IPS-20b (cell line): ENCODE results near the gene LGALS3.
A peak's percentile ranks its signal among the peaks of the same experiment; 100 is the strongest.

Source experiments
- H3K27ac ChIP-seq: one replicate; pipeline ENCODE4 v1.5.1; 2013; ENCODE audit warnings: low read length
- H3K27me3 ChIP-seq: 2 replicates; pipeline ENCODE4 v1.6.1; 2013; ENCODE audit warnings: mild to moderate bottlenecking, low read length, inconsistent platforms; ENCODE audit not compliant: insufficient read depth
- H3K36me3 ChIP-seq: 2 replicates; pipeline ENCODE4 v1.6.1; 2013; ENCODE audit warnings: low read depth, mild to moderate bottlenecking, inconsistent platforms, low read length, moderate library complexity; ENCODE audit not compliant: insufficient read depth
- H3K4me1 ChIP-seq: 2 replicates; pipeline ENCODE4 v1.6.1; 2013; ENCODE audit warnings: mild to moderate bottlenecking, control low read depth, inconsistent platforms, low read length, moderate library complexity; ENCODE audit not compliant: insufficient read depth
- H3K4me3 ChIP-seq: 2 replicates; pipeline ENCODE4 v1.5.1; 2013; ENCODE audit warnings: mild to moderate bottlenecking, low read length, inconsistent platforms
- H3K9ac ChIP-seq: 2 replicates; pipeline ENCODE4 v1.6.1; 2013; ENCODE audit warnings: low read depth, mild to moderate bottlenecking, inconsistent platforms, low read length, moderate library complexity
- H3K9me3 ChIP-seq: 2 replicates; pipeline ENCODE4 v1.6.1; 2013; ENCODE audit warnings: mild to moderate bottlenecking, low read depth, low read length, inconsistent platforms; ENCODE audit not compliant: insufficient read depth

The LGALS3 gene

DNA sequence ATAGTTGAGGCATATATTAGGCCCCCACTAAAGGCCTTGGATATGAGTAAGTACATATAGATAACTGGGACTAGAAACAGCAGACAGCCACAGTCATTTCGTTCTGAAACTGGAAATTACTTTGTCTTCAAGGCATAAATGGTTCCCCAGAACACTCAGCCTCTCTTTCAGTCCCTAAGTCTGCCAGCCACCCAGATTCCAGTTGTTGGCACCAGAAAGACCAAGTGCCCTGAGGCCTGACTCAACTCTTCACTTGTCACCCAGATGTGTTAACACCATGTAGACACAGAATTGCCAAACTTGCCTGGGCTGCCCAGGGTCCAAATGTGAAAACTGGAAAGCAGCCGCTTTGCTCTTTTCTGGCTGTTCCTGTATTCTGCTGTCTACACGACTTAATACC lies 3.0 kb upstream of the LGALS3 start:
- no peaks in the 10 kb centered on the region for H3K9me3 ChIP-seq
- no peaks in the 10 kb centered on the region for H3K36me3 ChIP-seq
- no peaks in the 10 kb centered on the region for H3K4me1 ChIP-seq
- H3K9ac ChIP-seq, result no peak overlapping the region
- H3K4me3 ChIP-seq, result no peak overlapping the region
- H3K27me3 ChIP-seq, result peaks cover 52% of the 10 kb centered on the region
- no peak overlapping the region for H3K27ac ChIP-seq

DNA sequence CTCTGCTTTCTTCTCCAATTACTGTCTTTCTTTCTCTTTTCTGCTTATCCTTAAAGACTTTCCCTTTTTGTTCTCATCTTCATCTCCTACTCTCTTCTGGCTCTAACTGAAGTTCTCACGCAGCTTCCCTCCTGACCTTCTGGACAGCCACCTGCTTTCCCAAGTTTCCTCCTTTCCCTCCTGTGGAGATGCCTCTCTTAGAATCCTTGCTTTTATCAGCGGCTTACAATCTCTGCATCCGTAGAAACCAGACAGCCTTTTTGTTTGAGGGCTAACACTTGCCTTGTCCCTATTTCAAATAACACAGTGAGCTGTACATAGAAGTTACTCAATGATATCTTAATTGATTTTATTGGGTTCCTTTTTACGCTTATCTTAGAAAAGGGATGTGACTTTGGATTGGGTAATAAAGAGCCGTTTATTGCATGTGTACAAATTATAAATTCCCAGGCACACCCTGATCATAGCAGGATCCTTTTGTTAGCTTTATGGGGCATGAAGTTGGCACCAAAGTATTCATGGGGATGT lies 2.1 kb upstream of the LGALS3 start:
- Histone ChIP-seq H3K9me3 (no peaks in the 10 kb centered on the region), H3K4me1 (no peaks in the 10 kb centered on the region), H3K9ac (no peak overlapping the region), H3K4me3 (no peak overlapping the region), H3K27me3 (peaks cover 61% of the 10 kb centered on the region), H3K36me3 (no peaks in the 10 kb centered on the region), H3K27ac (no peak overlapping the region)

DNA sequence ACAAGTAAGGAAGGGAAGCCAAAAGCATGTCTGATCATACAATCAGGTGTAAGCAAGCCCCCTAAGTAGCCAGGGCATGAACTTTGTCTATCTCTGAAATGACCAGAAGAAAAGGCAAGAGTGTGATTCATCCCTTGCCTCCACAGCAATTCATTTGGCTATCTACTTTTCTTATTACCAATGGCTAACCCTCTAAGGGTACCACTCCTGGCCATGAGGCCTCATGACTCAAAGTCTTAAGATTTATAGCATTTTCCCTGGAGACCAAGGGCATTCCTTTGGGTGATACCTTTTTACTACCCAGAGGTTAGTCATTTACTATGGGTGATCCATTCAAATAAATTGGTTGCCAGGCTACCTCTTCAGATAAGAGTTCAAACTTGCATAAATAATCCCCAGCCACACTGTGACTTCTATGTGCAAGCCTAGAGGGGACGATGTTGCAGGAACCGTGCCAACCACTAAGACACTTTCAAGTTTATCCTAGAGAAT lies 1.5 kb upstream of the LGALS3 start:
- no peaks in the 10 kb centered on the region for H3K4me1 ChIP-seq
- H3K27ac ChIP-seq, result no peak overlapping the region
- H3K9me3 ChIP-seq, result no peaks in the 10 kb centered on the region
- no peaks in the 10 kb centered on the region for H3K36me3 ChIP-seq
- no peak overlapping the region for H3K4me3 ChIP-seq
- peaks cover 64% of the 10 kb centered on the region for H3K27me3 ChIP-seq
- no peak overlapping the region for H3K9ac ChIP-seq

DNA sequence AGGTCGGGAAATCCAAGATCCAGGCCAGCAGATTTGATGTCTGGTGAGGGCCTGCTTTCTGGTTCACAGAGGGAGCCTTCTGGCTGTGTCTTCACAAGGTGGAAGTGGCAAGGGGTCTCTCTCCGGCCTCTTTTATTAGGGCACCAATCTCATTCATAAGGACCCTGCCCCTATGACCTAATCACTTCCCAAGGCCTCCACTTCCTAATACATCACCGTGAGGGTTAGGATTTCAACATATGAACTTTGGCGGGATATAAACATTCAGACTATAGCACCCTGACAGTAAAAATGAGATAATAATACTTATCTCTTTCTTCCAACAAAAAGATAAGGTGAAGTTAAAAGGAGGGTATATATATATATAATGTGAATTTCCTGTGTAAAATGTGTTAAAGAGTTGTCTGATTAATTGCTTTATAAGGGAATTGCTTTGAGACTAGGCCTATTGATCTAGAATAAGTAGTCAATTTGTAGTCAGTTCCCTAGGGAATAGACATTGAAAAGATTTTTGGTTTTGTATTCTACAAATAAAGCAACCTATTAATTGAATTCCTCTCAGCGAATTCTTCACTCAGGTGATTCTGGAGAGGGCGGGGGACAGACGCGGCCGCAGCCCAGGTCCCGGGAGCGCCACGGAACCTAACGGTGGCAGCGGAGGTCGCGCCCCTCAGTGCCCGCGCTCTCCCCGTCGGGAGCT lies 516 bp upstream of the LGALS3 start:
- H3K4me1 ChIP-seq, result no peaks in the 10 kb centered on the region
- H3K27me3 ChIP-seq, result peaks cover 64% of the 10 kb centered on the region
- peak overlapping the region; percentile 68; the same call in 1 of the 2 replicates for H3K4me3 ChIP-seq
- H3K9ac ChIP-seq, result no peak overlapping the region
- H3K36me3 ChIP-seq, result no peaks in the 10 kb centered on the region
- H3K27ac ChIP-seq, result no peak overlapping the region
- H3K9me3 ChIP-seq, result no peaks in the 10 kb centered on the region

DNA sequence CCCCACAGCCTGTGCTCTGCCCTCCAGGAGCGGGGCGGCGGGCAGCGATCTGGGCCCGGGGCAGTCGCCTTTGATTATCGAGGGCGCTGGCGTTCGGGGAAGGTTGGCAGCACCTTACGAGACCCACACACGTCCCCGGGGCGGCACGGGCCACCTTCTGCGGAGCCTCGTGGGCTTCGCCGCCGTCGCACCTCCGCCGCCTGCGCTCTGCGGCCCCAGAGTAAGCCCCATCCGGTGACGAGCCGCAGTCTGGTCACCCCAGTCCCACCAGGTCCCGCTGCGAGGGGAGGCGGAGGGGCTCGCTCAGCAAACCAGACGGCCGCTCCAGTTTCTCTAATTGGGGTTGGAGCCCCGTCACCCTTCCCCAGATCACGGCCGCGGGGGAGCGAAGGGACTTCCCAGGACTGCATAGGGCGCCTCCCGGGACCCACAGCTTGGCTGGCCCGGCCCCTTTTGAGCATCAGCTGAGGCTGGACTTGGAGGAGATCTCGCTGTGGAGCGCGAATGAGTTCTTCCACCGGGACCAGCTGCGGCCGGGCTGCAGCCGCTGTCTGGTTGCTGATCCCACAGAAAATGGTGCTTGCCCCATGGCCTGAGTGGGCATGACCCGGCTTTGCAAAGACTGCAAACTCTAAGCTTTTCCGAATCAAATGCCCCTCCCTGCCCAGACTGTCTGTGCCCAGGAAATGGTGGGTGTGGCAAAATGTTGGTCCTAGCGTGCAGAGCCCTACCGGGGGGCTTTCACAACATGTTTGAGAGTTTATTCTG lies 560 bp downstream of the LGALS3 start:
- H3K4me1 ChIP-seq, result no peaks in the 10 kb centered on the region

DNA sequence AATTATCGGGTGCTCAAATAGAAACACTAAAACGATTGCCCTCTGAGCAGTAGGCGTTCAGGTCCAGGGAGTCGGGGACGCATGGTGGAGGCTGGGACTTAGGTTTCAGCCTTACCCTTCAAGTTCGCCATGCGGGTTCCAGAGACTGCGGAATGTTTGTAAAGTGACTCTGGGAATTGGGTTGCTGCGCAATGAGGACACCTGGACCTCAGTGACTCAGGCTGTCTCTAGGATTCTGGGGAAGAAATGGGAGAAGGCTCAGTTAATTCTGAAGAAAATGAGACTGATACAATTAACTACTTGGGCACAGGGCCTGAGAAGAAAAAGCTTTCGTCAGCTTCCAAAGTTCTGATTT lies 1.1 kb downstream of the LGALS3 start:
- H3K9ac ChIP-seq, result no peak overlapping the region
- H3K36me3 ChIP-seq, result no peaks in the 10 kb centered on the region
- no peaks in the 10 kb centered on the region for H3K9me3 ChIP-seq
- peaks cover 64% of the 10 kb centered on the region for H3K27me3 ChIP-seq
- no peak overlapping the region for H3K27ac ChIP-seq
- peak overlapping the region; percentile 68 for H3K4me3 ChIP-seq
- no peaks in the 10 kb centered on the region for H3K4me1 ChIP-seq

More for the DNA sequence above, 560 bp downstream of the LGALS3 start:
- no peaks in the 10 kb centered on the region for H3K9me3 ChIP-seq
- H3K4me3 ChIP-seq, result peak overlapping the region; percentile 68
- peaks cover 64% of the 10 kb centered on the region for H3K27me3 ChIP-seq
- no peaks in the 10 kb centered on the region for H3K36me3 ChIP-seq
- peak overlapping the region; percentile 26; the same call in 1 of the 2 replicates for H3K9ac ChIP-seq
- H3K27ac ChIP-seq, result no peak overlapping the region

DNA sequence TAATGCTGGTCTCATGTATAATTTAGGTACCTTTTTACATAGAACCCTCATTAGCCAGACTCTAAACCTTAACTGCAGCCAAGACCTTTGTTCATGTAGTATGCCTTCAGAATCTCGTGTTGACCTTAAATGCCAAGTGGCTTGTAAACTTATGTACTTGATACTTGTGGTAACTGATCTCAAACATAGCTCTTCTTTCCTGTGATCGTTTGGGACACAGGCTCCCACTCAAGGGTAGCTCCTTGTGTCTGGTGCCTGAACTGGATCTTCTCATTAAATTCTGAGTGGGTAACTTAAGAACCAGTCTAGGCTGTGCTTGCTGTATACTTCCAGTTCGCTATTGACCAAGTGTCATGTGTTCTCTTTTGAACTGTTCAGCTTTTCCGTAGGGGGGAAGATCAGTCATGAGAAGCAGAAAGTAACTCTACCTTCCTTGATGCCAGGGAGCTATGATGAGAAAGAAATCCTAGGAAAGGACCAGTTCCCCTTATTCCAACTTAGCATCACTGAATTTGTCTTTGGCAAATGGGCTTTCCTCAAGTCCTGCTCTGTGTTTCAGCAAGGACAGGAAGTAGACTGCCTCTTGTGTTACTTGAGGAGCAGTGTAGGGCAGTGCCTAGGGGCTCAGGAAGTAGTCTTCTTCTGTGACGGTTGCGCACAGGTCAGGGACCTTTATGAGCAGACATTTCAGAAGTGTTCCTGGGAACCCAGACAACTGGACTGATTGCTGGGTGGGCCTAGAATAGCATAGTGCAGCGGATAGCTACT lies 2.5 kb downstream of the LGALS3 start:
- no peaks in the 10 kb centered on the region for H3K9me3 ChIP-seq
- no peak overlapping the region for H3K9ac ChIP-seq
- no peak overlapping the region for H3K4me3 ChIP-seq
- peaks cover 57% of the 10 kb centered on the region for H3K27me3 ChIP-seq
- no peaks in the 10 kb centered on the region for H3K4me1 ChIP-seq
- no peaks in the 10 kb centered on the region for H3K36me3 ChIP-seq
- H3K27ac ChIP-seq, result no peak overlapping the region

DNA sequence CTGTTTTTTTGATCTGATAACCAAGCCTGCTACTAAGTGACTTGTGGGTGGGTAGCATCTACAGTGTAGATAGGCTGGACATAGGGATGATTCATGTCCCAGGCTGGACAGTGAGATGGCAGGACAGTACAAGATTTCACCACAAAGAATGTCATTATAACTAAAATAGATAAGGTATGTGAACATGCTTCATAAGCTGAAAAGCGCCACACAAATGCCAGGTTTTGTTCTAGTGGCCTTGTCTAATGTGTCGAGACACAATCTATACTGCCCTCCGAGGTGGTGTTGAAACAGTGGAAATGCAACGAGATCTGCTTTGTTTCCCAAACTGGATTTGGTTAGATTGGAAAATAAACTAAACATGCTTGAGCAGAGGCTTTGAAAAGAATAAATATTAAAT lies 4.4 kb downstream of the LGALS3 start:
- Histone ChIP-seq H3K9ac (no peak overlapping the region), H3K27ac (no peak overlapping the region)

DNA sequence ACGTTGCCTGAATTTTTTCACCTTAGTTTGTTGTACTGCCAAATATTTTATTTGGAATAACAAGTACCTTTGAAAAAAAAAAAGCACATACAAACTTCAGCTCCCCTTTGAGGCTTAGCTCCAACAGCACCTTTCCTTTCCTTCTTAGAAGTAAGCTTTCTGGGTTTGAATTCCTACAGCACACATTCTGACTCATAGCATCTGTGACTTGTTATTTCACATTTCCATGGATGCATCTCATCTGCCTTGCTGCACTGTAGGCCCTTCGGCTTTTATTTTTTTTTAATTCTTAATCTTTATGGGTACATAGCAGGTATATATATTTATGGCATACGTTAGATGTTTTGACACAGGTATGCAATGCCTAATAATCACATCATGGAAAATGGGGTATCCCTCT lies 7.2 kb downstream of the LGALS3 start:
- Histone ChIP-seq H3K27me3 (peaks cover 11% of the 10 kb centered on the region), H3K36me3 (peaks cover 14% of the 10 kb centered on the region), H3K27ac (no peak overlapping the region), H3K4me1 (no peaks in the 10 kb centered on the region), H3K4me3 (no peak overlapping the region), H3K9ac (no peak overlapping the region), H3K9me3 (no peaks in the 10 kb centered on the region)

More for the DNA sequence above, 4.4 kb downstream of the LGALS3 start:
- Histone ChIP-seq H3K36me3 (no peaks in the 10 kb centered on the region), H3K4me3 (no peak overlapping the region), H3K4me1 (no peaks in the 10 kb centered on the region), H3K9me3 (no peaks in the 10 kb centered on the region), H3K27me3 (peaks cover 38% of the 10 kb centered on the region)

DNA sequence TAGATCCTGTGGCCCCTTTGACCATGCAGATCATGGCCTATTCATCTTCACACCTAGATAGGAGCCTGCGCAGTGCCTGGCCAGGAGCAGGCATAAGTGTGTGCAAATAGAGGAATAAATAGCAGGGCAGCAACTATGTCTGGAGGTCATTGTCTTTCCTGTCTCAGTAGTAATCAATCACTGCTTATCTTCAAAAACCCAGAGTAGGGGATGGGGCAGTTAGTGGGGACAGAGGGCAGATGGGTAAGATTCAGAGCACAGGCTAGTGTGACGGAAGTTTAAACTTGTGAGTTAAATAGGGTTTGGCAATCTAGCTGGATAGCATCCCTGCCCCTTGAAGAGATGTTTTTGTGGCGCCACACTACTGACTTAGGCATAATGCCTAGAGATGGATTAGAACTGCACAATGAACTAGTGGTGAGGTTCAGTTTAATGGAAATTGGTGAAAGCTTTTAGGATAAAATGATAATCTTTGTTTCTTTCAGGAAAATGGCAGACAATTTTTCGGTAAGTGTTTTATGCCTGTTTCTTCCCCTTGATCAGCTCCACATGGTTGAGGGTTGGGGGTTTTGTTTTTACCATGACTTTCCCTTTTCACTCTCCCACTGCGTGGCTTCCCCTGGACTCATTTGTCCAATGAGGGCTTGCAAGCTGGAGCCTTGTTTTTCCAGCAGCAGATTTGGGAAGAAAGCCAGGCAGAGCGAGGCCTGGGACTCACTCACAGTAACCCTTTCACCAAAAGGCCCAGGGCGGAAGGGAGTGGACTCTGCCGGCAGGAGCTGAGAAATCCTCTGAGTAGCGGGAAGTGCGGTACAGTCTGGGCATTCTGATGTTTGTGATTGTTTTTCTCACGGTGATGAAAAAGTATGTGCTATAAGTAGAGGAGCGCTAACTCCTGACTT lies 8.1 kb downstream of the LGALS3 start:
- no peak overlapping the region for H3K4me3 ChIP-seq
- no peaks in the 10 kb centered on the region for H3K4me1 ChIP-seq
- H3K36me3 ChIP-seq, result peaks cover 23% of the 10 kb centered on the region
- no peaks in the 10 kb centered on the region for H3K9me3 ChIP-seq
- H3K9ac ChIP-seq, result no peak overlapping the region
- no peak overlapping the region for H3K27ac ChIP-seq
- peaks cover 2% of the 10 kb centered on the region; the same call in 1 of the 2 replicates for H3K27me3 ChIP-seq

DNA sequence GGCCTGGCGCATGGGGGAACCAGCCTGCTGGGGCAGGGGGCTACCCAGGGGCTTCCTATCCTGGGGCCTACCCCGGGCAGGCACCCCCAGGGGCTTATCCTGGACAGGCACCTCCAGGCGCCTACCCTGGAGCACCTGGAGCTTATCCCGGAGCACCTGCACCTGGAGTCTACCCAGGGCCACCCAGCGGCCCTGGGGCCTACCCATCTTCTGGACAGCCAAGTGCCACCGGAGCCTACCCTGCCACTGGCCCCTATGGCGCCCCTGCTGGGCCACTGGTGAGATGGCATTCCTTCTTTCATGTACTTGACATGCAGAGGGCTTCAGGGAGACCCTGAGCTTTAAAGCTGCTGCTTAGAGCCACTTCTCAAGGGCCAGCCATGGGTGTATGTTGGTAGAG lies 9.0 kb downstream of the LGALS3 start:
- Histone ChIP-seq H3K36me3 (peaks cover 26% of the 10 kb centered on the region), H3K27ac (no peak overlapping the region), H3K9ac (no peak overlapping the region), H3K4me3 (no peak overlapping the region), H3K9me3 (no peaks in the 10 kb centered on the region), H3K27me3 (no peaks in the 10 kb centered on the region), H3K4me1 (no peaks in the 10 kb centered on the region)
